22Rv1 (cell line): ENCODE results near the gene FILIP1L.

Experiments used
- ZFX ChIP-seq: fragments of 450-650 bp; IDR thresholded peaks from 2 replicates; pipeline ENCODE4 v1.6.1; 2017; ENCODE audit warnings: antibody characterized with exemption, borderline replicate concordance
- TF ChIP-seq, protein P1 (sequence below): fragments of 450-650 bp; IDR thresholded peaks from 2 replicates; pipeline ENCODE4 v1.5.1; 2017; ENCODE audit warnings: mild to moderate bottlenecking

DNA sequence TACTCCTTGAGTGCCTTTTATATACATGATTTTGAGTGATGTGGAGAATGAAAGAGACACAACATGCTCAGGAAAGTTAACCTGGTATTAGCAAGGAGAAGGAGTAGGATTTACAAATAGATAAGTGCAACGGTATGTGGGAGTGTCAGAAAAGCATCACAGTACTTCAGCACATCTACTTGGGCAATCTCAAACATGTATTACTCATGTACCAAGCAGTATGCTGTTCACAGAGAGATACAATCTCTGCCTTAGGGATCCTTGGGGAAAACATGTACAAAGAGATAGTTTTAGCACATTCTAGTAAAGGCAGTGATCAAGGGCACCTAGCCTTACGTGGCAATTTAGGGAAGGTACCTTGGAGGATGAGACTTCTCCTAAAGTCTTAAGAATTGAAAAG is 146.5 kb downstream of the FILIP1L start:
- TF ChIP-seq, protein P1, sequence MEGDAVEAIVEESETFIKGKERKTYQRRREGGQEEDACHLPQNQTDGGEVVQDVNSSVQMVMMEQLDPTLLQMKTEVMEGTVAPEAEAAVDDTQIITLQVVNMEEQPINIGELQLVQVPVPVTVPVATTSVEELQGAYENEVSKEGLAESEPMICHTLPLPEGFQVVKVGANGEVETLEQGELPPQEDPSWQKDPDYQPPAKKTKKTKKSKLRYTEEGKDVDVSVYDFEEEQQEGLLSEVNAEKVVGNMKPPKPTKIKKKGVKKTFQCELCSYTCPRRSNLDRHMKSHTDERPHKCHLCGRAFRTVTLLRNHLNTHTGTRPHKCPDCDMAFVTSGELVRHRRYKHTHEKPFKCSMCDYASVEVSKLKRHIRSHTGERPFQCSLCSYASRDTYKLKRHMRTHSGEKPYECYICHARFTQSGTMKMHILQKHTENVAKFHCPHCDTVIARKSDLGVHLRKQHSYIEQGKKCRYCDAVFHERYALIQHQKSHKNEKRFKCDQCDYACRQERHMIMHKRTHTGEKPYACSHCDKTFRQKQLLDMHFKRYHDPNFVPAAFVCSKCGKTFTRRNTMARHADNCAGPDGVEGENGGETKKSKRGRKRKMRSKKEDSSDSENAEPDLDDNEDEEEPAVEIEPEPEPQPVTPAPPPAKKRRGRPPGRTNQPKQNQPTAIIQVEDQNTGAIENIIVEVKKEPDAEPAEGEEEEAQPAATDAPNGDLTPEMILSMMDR = no peak
- TF ChIP-seq ZFX = no peak
